ENCODE data around the gene GTF2H2C_2.
"Not testable (repeated sequence)": the region's sequence is repeated elsewhere in the genome, so short reads cannot be mapped to it uniquely, and the experiment has no call there.

The GTF2H2C_2 gene

DNA sequence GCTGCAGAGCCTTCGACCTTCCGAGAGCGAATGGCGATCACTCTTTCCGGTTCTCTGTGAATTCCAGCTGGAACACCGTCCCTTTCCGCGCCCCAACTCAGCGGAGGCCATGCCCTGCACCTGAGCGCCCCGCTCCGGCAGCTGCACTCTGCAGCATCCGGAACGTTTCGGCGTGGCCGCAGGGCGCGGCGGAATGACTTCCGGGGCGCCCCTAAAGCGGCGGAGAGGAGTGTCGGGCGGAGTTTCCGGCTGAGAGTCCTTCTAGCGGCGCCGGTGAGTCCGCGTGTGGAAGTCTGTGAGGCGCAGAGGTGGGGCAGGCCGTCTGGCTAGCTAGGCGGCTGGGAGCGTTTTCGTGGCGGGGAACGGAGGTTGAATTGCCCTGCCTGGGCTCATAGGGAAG, at the start of gene GTF2H2C_2:
TSS of gene GTF2H2C_2 (plus strand) at position 252 of the 400 bp plus-strand sequence.
- DNase-seq: not testable (repeated sequence)

GRCh38 chr5:70400984-70401686, 14.0 kb upstream of the GTF2H2C_2 start:
- DNase-seq: peak; percentile 22

DNA sequence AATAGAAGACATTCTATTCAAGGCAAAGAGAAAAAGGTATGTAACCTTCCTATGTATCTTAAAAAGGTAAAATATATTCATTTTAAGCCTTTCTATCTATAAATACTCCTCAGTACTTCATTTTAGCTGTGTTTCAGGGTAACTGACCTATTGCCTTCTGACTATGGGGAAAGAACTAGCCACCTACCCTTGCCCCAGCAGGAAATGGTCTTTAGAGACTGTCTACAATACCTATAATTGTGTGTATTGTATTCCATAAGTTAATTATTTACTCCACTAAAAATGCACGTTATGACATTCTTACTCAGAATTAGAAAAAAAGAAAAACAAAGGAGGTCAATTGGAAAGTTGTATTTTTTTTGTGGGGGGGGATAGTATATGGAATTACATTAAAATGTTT, 6.2 kb downstream of the GTF2H2C_2 start:
- DNase-seq: not testable (repeated sequence)

DNA sequence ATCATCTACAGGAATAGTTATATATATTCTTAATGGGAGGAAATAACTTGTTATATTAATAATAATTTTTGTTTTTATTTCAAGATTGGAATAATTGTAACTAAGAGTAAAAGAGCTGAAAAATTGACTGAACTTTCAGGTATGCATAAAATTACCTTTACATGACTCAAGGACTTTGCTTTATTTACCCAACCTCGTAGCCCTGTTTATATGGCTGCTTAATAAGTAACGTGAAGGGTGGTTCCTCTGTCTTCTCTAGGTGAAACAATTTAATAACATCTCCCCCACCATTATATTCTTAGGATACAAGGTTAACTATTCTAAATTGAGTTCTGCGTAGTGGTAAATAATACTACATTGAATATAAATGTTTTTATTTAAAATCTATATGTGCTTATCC, 8.0 kb downstream of the GTF2H2C_2 start:
- not testable (repeated sequence) for DNase-seq

DNA sequence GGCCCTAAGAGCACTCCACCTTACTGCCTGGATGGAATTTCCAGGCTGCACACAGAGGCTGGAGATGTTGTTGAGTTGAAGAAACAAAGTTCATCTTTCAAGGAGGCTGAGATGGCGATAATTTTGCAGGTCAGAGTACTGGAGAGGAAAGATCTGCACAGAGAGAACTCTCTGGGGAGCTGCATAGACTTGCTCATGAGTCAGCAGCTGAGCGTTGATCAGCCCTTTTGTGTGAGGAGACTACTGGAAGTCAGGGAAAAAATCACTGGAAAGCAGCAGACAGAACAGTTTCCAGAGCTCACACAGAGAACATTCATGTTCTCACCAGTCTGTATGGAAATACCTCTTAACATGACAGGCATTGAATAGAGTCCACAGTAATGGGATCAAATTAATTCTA, 23.4 kb downstream of the GTF2H2C_2 start:
- DNase-seq: not testable (repeated sequence)

DNA sequence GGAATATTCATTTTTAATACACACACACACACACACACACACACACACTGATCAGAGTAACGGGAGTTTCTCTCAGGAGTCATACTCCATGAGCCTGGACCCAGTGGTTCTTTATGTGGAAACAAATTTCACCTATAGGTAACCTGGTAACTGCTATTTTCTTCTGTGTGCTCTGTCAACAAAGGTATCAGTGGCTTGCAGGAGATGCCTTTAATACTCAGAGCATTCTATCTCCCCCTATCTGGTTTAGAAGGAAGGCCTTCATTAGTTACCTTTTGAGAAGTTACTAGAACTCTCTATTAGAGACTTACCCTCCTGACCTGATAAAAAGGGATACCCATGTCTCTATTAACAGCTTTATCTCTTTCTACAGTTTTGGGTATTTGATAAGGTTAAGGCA, 34.4 kb downstream of the GTF2H2C_2 start:
- not testable (repeated sequence) for DNase-seq

DNA sequence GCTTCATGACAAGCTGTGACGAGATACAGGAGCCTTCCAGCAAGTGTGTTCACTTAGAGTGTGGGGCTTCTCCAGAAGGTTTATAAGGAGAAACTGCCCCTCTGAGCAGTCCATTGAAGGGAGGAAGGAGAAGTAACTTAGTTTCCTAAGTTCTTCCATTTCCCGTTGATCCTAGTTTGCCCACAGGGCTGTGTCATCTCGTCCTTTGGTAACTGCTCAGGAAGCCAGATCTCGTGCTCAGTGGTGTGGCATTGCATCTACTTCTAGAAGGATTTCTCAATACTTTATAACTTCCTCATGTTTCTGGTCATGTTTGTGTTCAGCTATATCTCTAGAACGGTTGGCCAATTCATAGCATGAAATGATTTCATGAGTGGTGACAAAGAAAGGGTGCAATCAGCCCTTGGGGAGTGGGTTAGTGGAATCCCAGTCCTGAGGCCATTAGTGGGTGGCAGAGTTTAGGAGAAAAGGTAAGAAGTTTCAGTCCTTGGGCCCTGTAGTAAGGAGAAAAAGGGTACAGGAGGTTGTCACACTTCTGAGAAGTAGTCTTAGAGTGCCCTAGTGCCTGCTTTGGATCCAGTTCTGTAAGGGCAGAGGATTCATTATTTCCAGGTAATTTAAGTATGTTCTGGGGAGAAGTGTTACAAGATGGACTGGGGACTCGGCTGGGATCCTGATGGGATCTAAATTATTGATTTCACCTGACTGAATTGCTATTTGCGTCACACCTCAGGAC, 36.2 kb downstream of the GTF2H2C_2 start:
- not testable (repeated sequence) for DNase-seq

- DNase-seq: not testable (repeated sequence)
Measured at GRCh38 chr5:70457093-70457492, 41.9 kb downstream of the GTF2H2C_2 start.

DNA sequence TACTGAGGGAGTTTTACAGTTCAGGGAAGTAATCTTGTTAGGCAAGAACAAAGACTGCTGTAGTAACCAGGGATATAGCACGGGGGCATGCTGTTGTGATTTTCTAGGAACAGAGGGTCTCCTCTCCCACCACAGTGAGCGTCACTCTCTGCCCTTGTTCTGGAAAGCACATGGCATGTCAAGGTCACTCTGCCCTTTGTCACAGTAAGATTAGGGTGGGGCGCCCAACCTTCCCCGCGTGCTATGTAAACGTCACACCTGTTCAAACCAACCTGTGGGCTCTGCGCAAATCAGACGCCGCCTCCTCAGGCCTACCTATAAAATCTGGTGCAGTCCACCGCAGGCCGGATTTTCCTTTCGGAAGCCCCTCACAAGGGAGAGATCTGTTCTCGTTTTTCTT, 44.0 kb downstream of the GTF2H2C_2 start:
- DNase-seq: not testable (repeated sequence)

DNA sequence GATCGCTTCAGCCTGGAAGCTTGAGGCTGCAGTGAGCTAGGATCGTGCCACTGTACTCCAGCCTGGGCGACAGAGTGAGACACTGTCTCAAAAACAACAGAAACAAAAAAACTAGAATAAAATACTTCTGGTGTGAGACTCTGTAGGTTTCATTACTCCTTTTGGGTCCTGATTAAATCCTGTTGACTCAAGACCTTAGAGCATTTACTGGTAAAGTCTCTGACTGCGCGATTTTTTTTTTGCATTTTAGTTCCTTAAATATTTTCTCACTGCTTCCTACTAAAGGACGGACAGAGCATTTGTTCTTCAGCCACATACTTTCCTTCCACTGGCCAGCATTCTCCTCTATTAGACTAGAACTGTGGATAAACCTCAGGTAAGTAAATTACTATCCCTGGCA, 46.8 kb downstream of the GTF2H2C_2 start:
- not testable (repeated sequence) for DNase-seq

- DNase-seq: not testable (repeated sequence)
Measured at GRCh38 chr5:70464019-70464637, 49.0 kb downstream of the GTF2H2C_2 start.

DNA sequence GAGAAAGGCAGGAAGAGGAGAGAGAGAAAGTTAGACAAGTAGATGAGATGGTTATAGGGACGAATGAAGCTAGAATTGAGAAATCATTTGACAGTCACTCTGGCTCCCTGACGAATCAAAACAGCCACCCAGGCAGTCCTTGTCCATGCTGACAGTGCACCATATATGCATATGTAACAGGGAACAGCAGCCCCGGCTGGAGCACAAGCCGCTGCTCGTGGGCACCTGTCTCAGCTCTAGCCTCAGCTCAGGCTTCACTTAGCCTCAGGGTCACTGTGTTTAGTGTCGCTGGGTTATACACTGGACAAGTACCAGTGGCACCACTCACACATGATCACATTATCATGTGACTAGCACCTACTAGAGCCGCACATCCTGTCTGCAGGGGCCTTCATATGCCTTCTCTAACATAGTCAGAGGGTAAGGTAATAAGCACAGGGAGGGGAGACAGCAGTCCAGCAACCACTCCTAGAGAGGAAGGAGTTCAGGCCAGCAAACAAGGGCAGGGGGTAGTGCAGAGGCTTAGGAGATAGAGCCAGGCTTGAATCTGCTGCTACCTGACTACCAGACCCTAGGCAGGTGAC, 54.9 kb downstream of the GTF2H2C_2 start:
- not testable (repeated sequence) for DNase-seq

Measured in hematopoietic multipotent progenitor cell treated with erythropoietin and hydrocortisone succinate and interleukin-3 and kit ligand, for 6 days (in vitro differentiated cells).